Activated T-helper 1 cell treated with anti-CD3 and anti-CD28 coated beads, Interleukin-12 subunit alpha, Interleukin-12 subunit beta, Interleukin-2, Interleukin-4 antibody, amounts not matched to agents 30 ng/mL and 10 ng/mL and 1 ng/mL, durations not matched to agents 14 hours and 24 hours and 36 hours (primary cell): ENCODE data around the gene BBS4. TPM values are rescaled to one million over a fixed set of nuclear protein-coding genes. Genes with fewer than 3 reads are reported as not detected.
"Not testable (repeated sequence)": the region's sequence is repeated elsewhere in the genome, so short reads cannot be mapped to it uniquely, and the experiment has no call there.

Source experiments
- DNase-seq: peaks from one replicate; pipeline ENCODE4 v3.0.0; 2021; ENCODE audit warnings: low spot score
- H3K27ac Mint-ChIP-seq: one replicate; pipeline ENCODE4 v1.8.0; 2021; ENCODE audit warnings: mild to moderate bottlenecking, mixed read lengths
- H3K27me3 Mint-ChIP-seq: one replicate; pipeline ENCODE4 v1.8.0; 2022; ENCODE audit warnings: mild to moderate bottlenecking, moderate library complexity, mixed read lengths; ENCODE audit not compliant: insufficient read depth
- H3K36me3 Mint-ChIP-seq: one replicate; pipeline ENCODE4 v1.8.0; 2021; ENCODE audit warnings: low read depth, mixed read lengths
- H3K4me1 Mint-ChIP-seq: one replicate; pipeline ENCODE4 v1.8.0; 2021; ENCODE audit warnings: low read depth, mixed read lengths
- H3K4me3 Mint-ChIP-seq: one replicate; pipeline ENCODE4 v1.8.0; 2021; ENCODE audit warnings: mild to moderate bottlenecking, moderate library complexity, mixed read lengths
- H3K9me3 Mint-ChIP-seq: one replicate; pipeline ENCODE4 v1.8.0; 2021; ENCODE audit warnings: mixed read lengths
- intact Hi-C: fragments of 100-400 bp; cut with micrococcal nuclease; formaldehyde crosslinking; loops from one replicate; pipeline ENCODE4 v1.15.1; 2024
- total RNA-seq: library from RNA; stranded (reverse); gene quantifications from 2 replicates; pipeline ENCODE4 v1.2.3, GENCODE V29; 2022

The BBS4 gene
- total RNA-seq, 1 donor from 2014 or later: 10.3 TPM

DNA sequence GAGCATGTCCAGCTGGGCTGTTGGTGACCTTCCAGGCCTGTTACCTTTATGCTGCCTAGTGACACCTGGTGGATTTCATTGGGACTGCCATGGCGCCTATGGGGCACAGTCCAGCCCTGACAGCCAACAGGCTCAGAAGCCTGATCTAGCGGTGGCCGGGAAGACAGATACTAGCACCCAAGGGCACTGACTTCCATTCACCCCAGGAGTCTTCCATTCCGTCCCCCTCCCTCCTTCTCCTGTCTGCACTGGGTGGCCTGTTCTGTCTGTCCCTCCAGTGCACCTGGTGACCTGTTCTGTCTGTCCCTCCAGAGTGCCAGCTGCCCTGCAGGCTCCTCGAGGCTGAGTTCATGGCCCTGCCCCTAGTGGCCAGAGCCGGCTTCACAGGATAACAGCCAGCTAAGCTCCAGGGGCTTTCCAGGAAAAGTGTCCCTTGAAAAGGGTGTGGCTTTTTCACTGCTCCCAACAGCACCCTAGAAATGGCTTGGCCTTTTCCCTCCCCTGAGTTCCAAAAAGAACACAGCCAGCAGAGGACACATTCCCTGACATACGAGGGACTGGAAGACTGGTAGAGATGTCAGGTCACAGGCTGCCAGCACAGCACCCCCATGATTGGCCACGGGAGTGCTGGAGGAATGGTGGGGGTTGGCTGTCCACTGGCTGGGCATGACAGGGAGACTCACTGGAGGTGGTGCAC lies 15.2 kb upstream of the BBS4 start:
- H3K27me3 Mint-ChIP-seq: peaks cover 15% of the 10 kb centered on the region
- H3K27ac Mint-ChIP-seq, H3K9me3 Mint-ChIP-seq, H3K36me3 Mint-ChIP-seq: not testable (repeated sequence)
- DNase-seq: peak; percentile 57
- intact Hi-C loops: loop anchor here (10.0 kb wide), 1 partner anchor 356 kb away; no protein-coding TSS in a partner anchor
- H3K4me1 Mint-ChIP-seq: peaks cover 11% of the 10 kb centered on the region
- H3K4me3 Mint-ChIP-seq: peak overlapping the region; percentile 67

DNA sequence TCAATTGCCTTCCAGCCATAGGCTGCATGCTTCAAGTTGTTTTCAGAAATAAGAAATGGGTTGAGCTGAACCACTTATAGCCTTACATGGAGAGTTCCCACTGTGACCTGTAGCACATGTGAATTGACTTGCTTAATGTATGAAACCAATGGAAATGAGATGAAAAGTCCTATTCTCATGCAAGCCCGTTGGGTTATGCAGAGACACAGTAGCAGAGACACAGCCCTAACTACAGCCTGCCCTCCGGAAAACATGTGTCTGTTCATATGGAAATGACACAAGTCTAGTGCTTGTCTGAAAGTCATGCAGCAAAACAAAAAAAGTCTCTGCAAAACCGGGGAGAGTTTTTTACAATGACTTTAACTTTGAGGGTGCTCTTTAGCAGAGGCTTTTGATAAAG lies 14.5 kb upstream of the BBS4 start:
- Mint-ChIP-seq H3K4me3 (no peak overlapping the region), H3K9me3 (no peaks in the 10 kb centered on the region), H3K27ac (no peak overlapping the region), H3K4me1 (peaks cover 11% of the 10 kb centered on the region), H3K36me3 (no peaks in the 10 kb centered on the region), H3K27me3 (peaks cover 15% of the 10 kb centered on the region)
- no peak for DNase-seq
- intact Hi-C loops: loop anchor here (10.0 kb wide), 1 partner anchor 357 kb away; no protein-coding TSS in a partner anchor

- no peaks in the 10 kb centered on the region for H3K36me3 Mint-ChIP-seq
- no peak overlapping the region for H3K4me3 Mint-ChIP-seq
- peaks cover 40% of the 10 kb centered on the region for H3K27me3 Mint-ChIP-seq
- DNase-seq: no peak
- intact Hi-C loops: loop anchor here (10.0 kb wide), 1 partner anchor 362 kb away; no protein-coding TSS in a partner anchor
- H3K9me3 Mint-ChIP-seq: no peaks in the 10 kb centered on the region
- no peak overlapping the region for H3K27ac Mint-ChIP-seq
- no peaks in the 10 kb centered on the region for H3K4me1 Mint-ChIP-seq
These were observed 9.2 kb upstream of the BBS4 start for GRCh38 chr15:72676838-72677237.

GRCh38 chr15:72680931-72681330 lies 5.1 kb upstream of the BBS4 start:
- Mint-ChIP-seq H3K27ac (no peak overlapping the region), H3K36me3 (no peaks in the 10 kb centered on the region), H3K4me1 (peaks cover 14% of the 10 kb centered on the region), H3K4me3 (no peak overlapping the region), H3K27me3 (peaks cover 32% of the 10 kb centered on the region), H3K9me3 (no peaks in the 10 kb centered on the region)
- DNase-seq: no peak
- intact Hi-C loops: no loop called here

GRCh38 chr15:72682772-72683171 lies 3.2 kb upstream of the BBS4 start:
- DNase-seq: no peak
- no peak overlapping the region for H3K27ac Mint-ChIP-seq
- H3K9me3 Mint-ChIP-seq: no peaks in the 10 kb centered on the region
- intact Hi-C loops: no loop called here
- no peaks in the 10 kb centered on the region for H3K36me3 Mint-ChIP-seq
- peaks cover 26% of the 10 kb centered on the region for H3K27me3 Mint-ChIP-seq
- no peak overlapping the region for H3K4me3 Mint-ChIP-seq
- peaks cover 21% of the 10 kb centered on the region for H3K4me1 Mint-ChIP-seq

GRCh38 chr15:72685301-72685924 lies 594 bp upstream of the BBS4 start:
- no peak for DNase-seq
- Mint-ChIP-seq H3K27me3 (peaks cover 6% of the 10 kb centered on the region), H3K4me3 (peak overlapping the region; percentile 93), H3K27ac (peak overlapping the region; percentile 87), H3K36me3 (no peaks in the 10 kb centered on the region), H3K4me1 (peaks cover 21% of the 10 kb centered on the region), H3K9me3 (no peaks in the 10 kb centered on the region)
- intact Hi-C loops: loop anchor here (2.0 to 5.0 kb wide), 4 partner anchors 57 to 567 kb away; partner anchors contain the start of genes MYO9A, NEO1 and SENP8

- peaks cover 3% of the 10 kb centered on the region for H3K27me3 Mint-ChIP-seq
- no peak overlapping the region for H3K4me3 Mint-ChIP-seq
- no peak for DNase-seq
- no peaks in the 10 kb centered on the region for H3K9me3 Mint-ChIP-seq
- intact Hi-C loops: loop anchor here (5.0 kb wide), 3 partner anchors 54 to 364 kb away; partner anchors contain the start of gene NEO1
- peaks cover 16% of the 10 kb centered on the region for H3K4me1 Mint-ChIP-seq
- H3K36me3 Mint-ChIP-seq: no peaks in the 10 kb centered on the region
- no peak overlapping the region for H3K27ac Mint-ChIP-seq
These were observed 2.7 kb downstream of the BBS4 start for GRCh38 chr15:72688697-72689096.

DNA sequence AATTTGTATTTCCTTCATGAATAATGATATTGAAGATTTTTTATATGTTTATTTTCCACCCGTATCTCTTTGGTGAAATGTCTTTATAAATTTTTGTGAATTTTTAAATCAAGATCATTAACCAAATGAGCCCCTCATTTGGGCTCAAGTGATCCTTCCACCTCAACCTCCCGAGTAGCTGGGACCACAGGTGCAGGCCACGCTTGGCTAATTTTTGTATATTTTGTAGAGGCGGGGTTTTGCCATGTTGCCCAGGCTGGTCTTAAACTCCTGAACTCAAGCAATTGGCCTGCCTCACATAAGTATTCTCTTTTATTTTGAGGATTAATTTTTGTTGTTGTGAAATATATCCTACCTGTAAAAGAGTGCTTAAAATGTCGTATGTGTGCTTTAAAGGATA lies 4.9 kb downstream of the BBS4 start:
- peaks cover 3% of the 10 kb centered on the region for H3K27me3 Mint-ChIP-seq
- H3K36me3 Mint-ChIP-seq: no peaks in the 10 kb centered on the region
- no peak for DNase-seq
- no peaks in the 10 kb centered on the region for H3K9me3 Mint-ChIP-seq
- H3K4me3 Mint-ChIP-seq: no peak overlapping the region
- peaks cover 16% of the 10 kb centered on the region for H3K4me1 Mint-ChIP-seq
- H3K27ac Mint-ChIP-seq: no peak overlapping the region
- intact Hi-C loops: no loop called here

DNA sequence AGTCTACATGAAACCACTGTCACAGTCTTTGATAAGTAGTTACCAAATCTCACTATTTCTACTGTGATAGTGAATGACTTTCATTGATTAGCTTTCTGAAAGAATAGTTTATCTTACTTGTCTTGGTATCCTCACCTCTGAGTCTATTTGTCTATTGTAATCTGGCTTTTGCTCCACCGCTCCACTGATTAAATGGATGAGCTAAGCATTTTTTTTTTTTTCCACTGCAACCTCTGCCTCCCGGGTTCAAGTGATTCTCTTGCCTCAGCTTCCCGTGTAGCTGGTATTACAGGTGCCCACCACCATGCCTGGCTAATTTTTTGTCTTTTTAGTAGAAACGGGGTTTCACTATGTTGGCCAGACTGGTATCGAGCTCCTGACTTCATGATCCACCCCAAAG lies 12.9 kb downstream of the BBS4 start:
- Mint-ChIP-seq H3K4me3 (no peak overlapping the region), H3K9me3 (no peaks in the 10 kb centered on the region), H3K36me3 (no peaks in the 10 kb centered on the region), H3K27ac (no peak overlapping the region), H3K27me3 (no peaks in the 10 kb centered on the region), H3K4me1 (peaks cover 8% of the 10 kb centered on the region)
- intact Hi-C loops: no loop called here
- no peak for DNase-seq

GRCh38 chr15:72700076-72700475 lies 14.1 kb downstream of the BBS4 start:
- Mint-ChIP-seq H3K4me3 (no peak overlapping the region), H3K4me1 (no peaks in the 10 kb centered on the region), H3K9me3 (no peaks in the 10 kb centered on the region), H3K36me3 (no peaks in the 10 kb centered on the region), H3K27me3 (no peaks in the 10 kb centered on the region), H3K27ac (no peak overlapping the region)
- no peak for DNase-seq
- intact Hi-C loops: no loop called here

GRCh38 chr15:72706266-72706665 lies 20.3 kb downstream of the BBS4 start:
- H3K27me3 Mint-ChIP-seq: no peaks in the 10 kb centered on the region
- H3K9me3 Mint-ChIP-seq: no peaks in the 10 kb centered on the region
- no peak overlapping the region for H3K4me3 Mint-ChIP-seq
- no peak overlapping the region for H3K27ac Mint-ChIP-seq
- DNase-seq: no peak
- intact Hi-C loops: no loop called here
- no peaks in the 10 kb centered on the region for H3K4me1 Mint-ChIP-seq
- peaks cover 2% of the 10 kb centered on the region for H3K36me3 Mint-ChIP-seq

GRCh38 chr15:72708551-72709303 lies 22.7 kb downstream of the BBS4 start:
- H3K36me3 Mint-ChIP-seq, H3K4me1 Mint-ChIP-seq, H3K27me3 Mint-ChIP-seq, intact Hi-C loops, H3K27ac Mint-ChIP-seq, DNase-seq, H3K4me3 Mint-ChIP-seq, H3K9me3 Mint-ChIP-seq: not testable (repeated sequence)
